HG03469 (cell line): ENCODE data around the gene TAC4.

Experiments used
- ATAC-seq: cut with Tn5 transposase; IDR thresholded peaks from one replicate; pipeline ENCODE4 v1.9.1; 2021; ENCODE audit warnings: mild to moderate bottlenecking, moderate library complexity, moderate number of reproducible peaks; ENCODE audit not compliant: unreplicated experiment

The TAC4 gene

GRCh38 chr17:49873926-49874325 is 26.1 kb upstream of the TAC4 start:
- no peak for ATAC-seq

GRCh38 chr17:49873466-49873865 is 25.6 kb upstream of the TAC4 start:
- ATAC-seq: no peak

GRCh38 chr17:49872754-49873377 is 25.0 kb upstream of the TAC4 start:
- no peak for ATAC-seq

- ATAC-seq: no peak
Observed at GRCh38 chr17:49871211-49871610, 23.3 kb upstream of the TAC4 start.

GRCh38 chr17:49870298-49870697 is 22.4 kb upstream of the TAC4 start:
- ATAC-seq: no peak

- ATAC-seq: no peak
Observed at GRCh38 chr17:49869038-49869374, 21.1 kb upstream of the TAC4 start.

- ATAC-seq: no peak
Observed at GRCh38 chr17:49866882-49867413, 19.1 kb upstream of the TAC4 start.

GRCh38 chr17:49866019-49866380 is 18.1 kb upstream of the TAC4 start:
- no peak for ATAC-seq

- ATAC-seq: no peak
Observed at GRCh38 chr17:49862781-49863331, 15.0 kb upstream of the TAC4 start.

- no peak for ATAC-seq
Observed at GRCh38 chr17:49861150-49861884, 13.4 kb upstream of the TAC4 start.

- ATAC-seq: no peak
Observed at GRCh38 chr17:49859991-49860953, 12.4 kb upstream of the TAC4 start.

- no peak for ATAC-seq
Observed at GRCh38 chr17:49858796-49859195, 10.9 kb upstream of the TAC4 start.

GRCh38 chr17:49854126-49854525 is 6.3 kb upstream of the TAC4 start:
- no peak for ATAC-seq

- no peak for ATAC-seq
Observed at GRCh38 chr17:49853470-49854015, 5.7 kb upstream of the TAC4 start.

- ATAC-seq: no peak
Observed at GRCh38 chr17:49851387-49852291, 3.8 kb upstream of the TAC4 start.

GRCh38 chr17:49850772-49851386 is 3.0 kb upstream of the TAC4 start:
- no peak for ATAC-seq

- ATAC-seq: no peak
Observed at GRCh38 chr17:49850218-49850610, 2.3 kb upstream of the TAC4 start.

GRCh38 chr17:49848739-49849138 is 870 bp upstream of the TAC4 start:
- ATAC-seq: no peak

GRCh38 chr17:49846938-49847712 is 744 bp downstream of the TAC4 start:
- no peak for ATAC-seq
